ENCODE results near the gene ATAT1.

The ATAT1 gene

DNA sequence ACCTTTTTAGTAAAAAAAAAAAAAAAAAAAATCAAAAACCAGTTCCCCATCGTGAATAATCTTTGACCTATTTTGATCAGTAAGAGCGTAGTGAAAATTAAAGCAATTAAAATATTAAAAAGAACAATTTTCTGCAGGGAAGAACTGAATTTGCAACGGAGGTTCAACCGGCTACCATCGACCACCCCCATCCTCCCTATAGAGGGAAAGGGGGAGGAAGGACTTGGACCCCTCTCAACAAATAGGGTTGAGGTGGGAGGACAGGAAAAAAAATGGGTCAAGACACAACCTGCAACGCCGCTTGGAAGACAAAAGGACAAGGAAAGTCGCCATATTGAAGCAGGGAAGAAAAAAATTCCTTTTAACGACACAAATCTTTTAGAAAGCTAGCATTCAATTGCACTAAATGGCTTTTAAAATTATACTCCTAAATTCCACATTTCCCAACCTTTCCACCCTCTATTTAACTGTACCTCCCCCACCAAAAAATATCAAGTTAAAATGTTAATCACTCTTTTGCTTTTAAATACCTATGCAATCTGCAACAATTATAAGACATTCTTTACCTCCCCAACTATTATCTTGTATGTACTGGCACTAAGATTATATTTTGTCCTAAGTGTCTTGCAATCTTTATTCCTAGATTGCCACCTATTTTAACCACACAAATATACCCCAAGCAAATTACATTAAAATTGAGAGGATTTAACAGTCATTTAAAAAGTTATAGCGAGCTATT lies 11.3 kb upstream of the ATAT1 start:
- peak; percentile 34 to 44 for DNase-seq (ENCODE audit: low spot score in 2 of 2)
- peak overlapping the region; percentile 93 for H3K4me3 Mint-ChIP-seq
- no peaks in the 10 kb centered on the region for H3K9me3 Mint-ChIP-seq
- H3K4me1 Mint-ChIP-seq, result peaks cover 63% of the 10 kb centered on the region
- peaks cover 53% of the 10 kb centered on the region for H3K36me3 Mint-ChIP-seq (ENCODE audit: insufficient read depth)
- no peak for ATAC-seq (replicated peaks; ENCODE audit: extremely low read depth, poor library complexity, severe bottlenecking)
- H3K27me3 Mint-ChIP-seq, result no peaks in the 10 kb centered on the region
- H3K27ac Mint-ChIP-seq (ENCODE audit: low read depth), result peak overlapping the region; percentile 99

DNA sequence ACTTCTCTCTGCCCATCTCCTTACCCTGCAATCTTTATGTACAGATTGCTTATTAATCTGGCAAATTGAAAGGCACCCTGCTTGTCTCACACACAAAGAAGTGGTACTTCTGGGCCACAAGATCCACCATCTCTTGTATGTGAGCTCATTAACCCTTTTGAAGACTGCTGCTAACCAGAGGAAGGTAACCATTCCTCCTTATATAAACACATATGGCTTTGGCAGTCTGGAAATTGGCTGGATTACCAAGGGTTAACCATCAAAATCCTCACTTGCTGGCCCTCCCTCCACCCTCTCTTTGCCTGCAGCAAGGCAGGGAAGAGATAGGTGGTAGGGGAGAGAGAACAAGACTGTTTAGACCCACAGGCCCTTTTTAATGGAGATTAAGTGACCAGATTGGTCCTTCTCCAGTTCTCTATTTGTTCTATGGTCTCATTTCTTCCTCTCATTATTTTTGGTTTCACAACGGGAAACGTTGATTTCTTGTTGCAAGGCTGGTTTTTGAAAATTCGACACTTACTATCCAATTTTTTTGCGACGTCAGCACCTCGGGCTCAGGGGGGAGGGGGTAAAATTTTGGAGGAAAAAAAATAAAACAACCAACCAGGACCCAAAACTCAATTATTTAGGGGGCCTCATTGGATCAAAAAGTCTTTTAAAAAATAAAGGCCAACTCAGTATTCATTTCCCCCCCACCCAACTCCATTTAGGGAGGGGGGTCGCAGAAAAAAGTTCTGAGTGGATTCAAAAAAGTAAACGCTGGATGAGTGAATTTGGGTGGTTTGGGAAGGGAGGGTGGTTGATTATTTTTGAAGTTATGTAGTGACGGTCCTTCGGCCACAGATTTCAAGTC lies 10.5 kb upstream of the ATAT1 start:
- Mint-ChIP-seq H3K27me3 (no peaks in the 10 kb centered on the region), H3K27ac (ENCODE audit: low read depth) (peak overlapping the region; percentile 99), H3K4me3 (peak overlapping the region; percentile 93), H3K9me3 (no peaks in the 10 kb centered on the region), H3K4me1 (peaks cover 58% of the 10 kb centered on the region), H3K36me3 (ENCODE audit: insufficient read depth) (peaks cover 55% of the 10 kb centered on the region)
- ATAC-seq (replicated peaks; ENCODE audit: extremely low read depth, poor library complexity, severe bottlenecking), result no peak
- DNase-seq (ENCODE audit: low spot score in 2 of 2), result peak; percentile 36 to 46

- Mint-ChIP-seq H3K4me3 (peak within 1 kb of the TSS; percentile 93), H3K4me1 (peaks cover 50% of the 10 kb centered on the region), H3K36me3 (ENCODE audit: insufficient read depth) (peaks cover 63% of the 10 kb centered on the region), H3K9me3 (no peaks in the 10 kb centered on the region), H3K27ac (ENCODE audit: low read depth) (peak within 1 kb of the TSS; percentile 99), H3K27me3 (no peaks in the 10 kb centered on the region)
- ATAC-seq (replicated peaks; ENCODE audit: extremely low read depth, poor library complexity, severe bottlenecking) (peak; percentile 73), DNase-seq (ENCODE audit: low spot score in 2 of 2) (peak; percentile 91 to 99)
Measured at GRCh38 chr6:30616811-30617564, 9.7 kb upstream of the ATAT1 start, which contains the start of gene PPP1R10. Gene PPP1R10 (minus strand): TSS chr6:30617243. CDS start chr6:30609944, 7,299 bp downstream.

GRCh38 chr6:30617565-30618269 lies 9.0 kb upstream of the ATAT1 start, which contains the start of gene MRPS18B:
Gene MRPS18B (plus strand): TSS chr6:30617840. CDS start chr6:30617866, 26 bp downstream.
- H3K27me3 Mint-ChIP-seq, result no peaks in the 10 kb centered on the region
- peaks cover 48% of the 10 kb centered on the region for H3K4me1 Mint-ChIP-seq
- H3K9me3 Mint-ChIP-seq, result no peaks in the 10 kb centered on the region
- H3K4me3 Mint-ChIP-seq, result peak within 1 kb of the TSS; percentile 93
- DNase-seq (ENCODE audit: low spot score in 2 of 2) (peak; percentile 91 to 97), ATAC-seq (replicated peaks; ENCODE audit: extremely low read depth, poor library complexity, severe bottlenecking) (peak; percentile 82)
- H3K36me3 Mint-ChIP-seq (ENCODE audit: insufficient read depth), result peaks cover 67% of the 10 kb centered on the region
- peak within 1 kb of the TSS; percentile 99 for H3K27ac Mint-ChIP-seq (ENCODE audit: low read depth)

DNA sequence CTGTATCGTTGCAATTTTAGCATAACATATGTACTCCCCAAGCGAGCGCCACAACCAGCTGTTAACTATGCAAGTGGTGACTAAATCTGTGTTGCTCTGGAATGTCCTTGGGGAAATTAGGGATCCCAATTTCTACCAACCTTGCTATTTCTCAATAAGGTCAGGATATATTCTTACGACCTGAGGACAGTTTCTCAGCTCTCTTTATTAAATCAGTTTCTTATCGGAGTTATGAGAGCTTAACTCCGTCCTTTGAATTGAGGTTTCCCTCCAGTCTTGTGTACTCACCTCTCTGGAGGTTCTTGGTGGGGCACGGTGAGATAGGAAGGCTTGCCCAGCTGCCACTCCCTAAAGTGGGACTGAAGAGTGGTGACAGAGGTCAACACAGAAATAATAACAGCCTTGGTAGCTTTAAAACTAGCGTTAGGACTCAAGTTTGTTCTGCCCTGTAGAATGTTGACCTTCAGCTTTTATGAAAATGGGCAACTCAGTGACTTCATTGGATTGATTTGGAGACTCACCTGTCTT lies 8.3 kb upstream of the ATAT1 start:
- no peak for DNase-seq (ENCODE audit: low spot score in 2 of 2)
- H3K36me3 Mint-ChIP-seq (ENCODE audit: insufficient read depth), result peaks cover 73% of the 10 kb centered on the region

GRCh38 chr6:30619561-30619960 lies 7.1 kb upstream of the ATAT1 start:
- Mint-ChIP-seq H3K36me3 (ENCODE audit: insufficient read depth) (peaks cover 71% of the 10 kb centered on the region), H3K4me3 (peak overlapping the region; percentile 93), H3K9me3 (no peaks in the 10 kb centered on the region), H3K27ac (ENCODE audit: low read depth) (peak overlapping the region; percentile 99), H3K27me3 (no peaks in the 10 kb centered on the region), H3K4me1 (peaks cover 32% of the 10 kb centered on the region)
- DNase-seq (ENCODE audit: low spot score in 2 of 2), result no peak
- no peak for ATAC-seq (replicated peaks; ENCODE audit: extremely low read depth, poor library complexity, severe bottlenecking)

More for the DNA sequence above, 8.3 kb upstream of the ATAT1 start:
- ATAC-seq (replicated peaks; ENCODE audit: extremely low read depth, poor library complexity, severe bottlenecking), result no peak
- Mint-ChIP-seq H3K27me3 (no peaks in the 10 kb centered on the region), H3K27ac (ENCODE audit: low read depth) (peak overlapping the region; percentile 99), H3K4me3 (peak overlapping the region; percentile 93), H3K4me1 (peaks cover 44% of the 10 kb centered on the region), H3K9me3 (no peaks in the 10 kb centered on the region)

- peak overlapping the region; percentile 91 for H3K27ac Mint-ChIP-seq (ENCODE audit: low read depth)
- DNase-seq (ENCODE audit: low spot score in 2 of 2), result no peak
- ATAC-seq (replicated peaks; ENCODE audit: extremely low read depth, poor library complexity, severe bottlenecking), result no peak
- H3K4me3 Mint-ChIP-seq, result peak overlapping the region; percentile 86
- H3K27me3 Mint-ChIP-seq, result no peaks in the 10 kb centered on the region
- H3K36me3 Mint-ChIP-seq (ENCODE audit: insufficient read depth), result peaks cover 56% of the 10 kb centered on the region
- no peaks in the 10 kb centered on the region for H3K9me3 Mint-ChIP-seq
- peaks cover 27% of the 10 kb centered on the region for H3K4me1 Mint-ChIP-seq
Measured at GRCh38 chr6:30625511-30625910, 1.2 kb upstream of the ATAT1 start.

DNA sequence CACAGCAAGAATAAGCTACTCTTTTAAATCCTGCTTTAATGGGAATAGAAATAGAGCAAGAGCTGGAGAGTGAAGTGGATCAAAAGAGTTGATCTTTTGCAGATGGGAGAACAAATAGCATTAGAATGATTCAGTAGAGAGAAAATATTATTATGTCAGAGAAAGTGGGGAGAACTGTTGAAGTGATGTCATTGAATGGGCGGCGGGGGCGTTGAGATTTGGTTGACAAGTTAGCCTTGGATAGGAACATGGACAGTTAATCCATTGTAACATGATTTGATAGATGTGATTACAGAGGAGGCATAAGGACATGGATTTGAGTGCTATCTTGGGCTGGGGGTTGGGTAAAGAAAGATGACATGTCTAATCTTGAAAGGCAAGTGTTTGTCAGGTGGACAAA lies 9.2 kb downstream of the ATAT1 start:
- Mint-ChIP-seq H3K4me1 (no peaks in the 10 kb centered on the region), H3K36me3 (ENCODE audit: insufficient read depth) (peaks cover 6% of the 10 kb centered on the region), H3K27me3 (no peaks in the 10 kb centered on the region), H3K4me3 (no peak overlapping the region), H3K9me3 (no peaks in the 10 kb centered on the region), H3K27ac (ENCODE audit: low read depth) (no peak overlapping the region)
- DNase-seq (ENCODE audit: low spot score in 2 of 2) (no peak), ATAC-seq (replicated peaks; ENCODE audit: extremely low read depth, poor library complexity, severe bottlenecking) (no peak)

DNA sequence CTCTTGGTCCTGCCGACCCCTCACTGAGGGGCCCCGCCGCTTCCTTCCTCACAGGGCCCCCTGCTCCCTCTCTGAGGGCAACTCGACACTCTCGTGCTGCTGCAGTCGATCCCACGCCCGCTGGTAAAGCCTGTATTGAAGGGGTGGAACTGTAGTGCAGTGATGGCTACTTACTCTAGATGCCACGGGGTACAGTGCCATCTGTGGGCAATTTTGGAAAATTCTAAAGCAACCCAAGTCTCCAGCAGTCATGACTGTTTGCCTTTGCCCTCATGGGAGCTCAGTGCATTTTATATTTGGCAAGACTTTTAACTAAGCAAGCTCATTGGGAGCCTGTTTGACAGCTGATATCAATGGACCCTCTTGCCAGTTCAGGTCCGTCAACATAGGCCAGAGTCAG lies 13.8 kb downstream of the ATAT1 start:
- Mint-ChIP-seq H3K27me3 (no peaks in the 10 kb centered on the region), H3K9me3 (no peaks in the 10 kb centered on the region), H3K36me3 (ENCODE audit: insufficient read depth) (peaks cover 9% of the 10 kb centered on the region), H3K4me1 (peaks cover 6% of the 10 kb centered on the region), H3K27ac (ENCODE audit: low read depth) (no peak overlapping the region), H3K4me3 (no peak overlapping the region)
- ATAC-seq (replicated peaks; ENCODE audit: extremely low read depth, poor library complexity, severe bottlenecking), result no peak
- no peak for DNase-seq (ENCODE audit: low spot score in 2 of 2)

- no peaks in the 10 kb centered on the region for H3K9me3 Mint-ChIP-seq
- ATAC-seq (replicated peaks; ENCODE audit: extremely low read depth, poor library complexity, severe bottlenecking), result no peak
- no peaks in the 10 kb centered on the region for H3K27me3 Mint-ChIP-seq
- peak overlapping the region; percentile 9 for H3K27ac Mint-ChIP-seq (ENCODE audit: low read depth)
- DNase-seq (ENCODE audit: low spot score in 2 of 2), result no peak
- peaks cover 9% of the 10 kb centered on the region for H3K36me3 Mint-ChIP-seq (ENCODE audit: insufficient read depth)
- no peak overlapping the region for H3K4me3 Mint-ChIP-seq
- peaks cover 10% of the 10 kb centered on the region for H3K4me1 Mint-ChIP-seq
Measured at GRCh38 chr6:30641048-30641447, 14.4 kb downstream of the ATAT1 start.

GRCh38 chr6:30643656-30644055 lies 17.0 kb downstream of the ATAT1 start:
- Mint-ChIP-seq H3K36me3 (ENCODE audit: insufficient read depth) (peaks cover 9% of the 10 kb centered on the region), H3K4me1 (peaks cover 21% of the 10 kb centered on the region), H3K9me3 (no peaks in the 10 kb centered on the region), H3K27me3 (no peaks in the 10 kb centered on the region), H3K4me3 (no peak overlapping the region), H3K27ac (ENCODE audit: low read depth) (no peak overlapping the region)
- ATAC-seq (replicated peaks; ENCODE audit: extremely low read depth, poor library complexity, severe bottlenecking), result no peak
- no peak for DNase-seq (ENCODE audit: low spot score in 2 of 2)

All from central memory CD8-positive, alpha-beta T cell (primary cell).